Tibial artery (tissue), 4 donors: ENCODE measurements around the gene TPK1.

Experiments
- DNase-seq, 2 donors: peaks; one replicate each; pipeline ENCODE4 v3.0.0-alpha.2; 2019
- H3K27ac ChIP-seq, 2 donors: fragments of 200-600 bp; sonication (generic) in 1 of 2; 1 replicate in 1 of 2; 2 replicates in 1 of 2; pipeline ENCODE4 v1.5.1; 2018 to 2019; ENCODE audit warnings: mild to moderate bottlenecking in 1 of 2
- H3K27me3 ChIP-seq, 2 donors: fragments of 200-600 bp; sonication (generic) in 1 of 2; one replicate each; pipeline versions ENCODE4 v1.5.1 to v1.6.0; 2016 to 2019
- H3K36me3 ChIP-seq, 3 donors: fragments of 200-600 bp; sonication (generic) in 2 of 3; one replicate each; pipeline ENCODE4 v1.5.1; 2016 to 2019; ENCODE audit warnings: mild to moderate bottlenecking in 2 of 3
- H3K4me1 ChIP-seq, 4 donors: fragments of 200-600 bp; sonication (generic) in 2 of 4; 1 replicate in 3 of 4; 2 replicates in 1 of 4; pipeline ENCODE4 v1.5.1; 2016 to 2019
- H3K4me3 ChIP-seq, 2 donors: fragments of 200-600 bp; sonication (generic) in 1 of 2; 1 replicate in 1 of 2; 2 replicates in 1 of 2; pipeline ENCODE4 v1.5.1; 2018 to 2019; ENCODE audit warnings: mild to moderate bottlenecking in 2 of 2
- H3K9me3 ChIP-seq, 3 donors: fragments of 200-600 bp; sonication (generic) in 1 of 3; one replicate each; pipeline ENCODE4 v1.5.1; 2016 to 2019
- intact Hi-C: fragments of 100-400 bp; cut with DNase I; formaldehyde crosslinking; loops from one replicate; pipeline ENCODE4 v1.15.0; 2023; ENCODE audit warnings: low total_unique reads
- TF ChIP-seq, protein P1 (sequence below), 2 experiments: fragments of 200-600 bp in 1 of 2; fragments of 450-650 bp in 1 of 2; IDR thresholded peaks; one replicate each; pipeline ENCODE4 v1.5.1; 2017 to 2019; ENCODE audit warnings: antibody characterized with exemption in 2 of 2, mild to moderate bottlenecking in 1 of 2, moderate library complexity in 1 of 2

Gene TPK1

DNA sequence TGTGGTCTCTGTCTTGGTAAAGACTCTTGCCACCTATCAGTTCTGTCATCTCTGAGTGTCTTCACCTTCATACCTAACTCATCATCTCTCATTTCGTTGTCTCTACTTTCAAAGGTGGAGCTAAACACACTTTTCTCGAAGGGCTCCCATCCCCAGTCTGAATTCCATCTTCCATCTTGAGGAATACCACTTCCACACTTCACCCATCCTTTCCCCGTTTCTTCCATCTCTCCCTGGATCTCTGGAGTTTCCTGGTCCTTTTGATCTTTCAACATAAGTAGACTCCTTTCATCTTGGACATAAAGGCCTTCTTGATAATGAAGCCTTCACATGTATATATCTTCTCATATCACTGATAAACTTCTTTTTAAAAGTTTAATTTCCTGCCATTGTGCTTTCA is 311.6 kb downstream of the TPK1 start:
- Histone ChIP-seq H3K9me3 (no peaks in the 10 kb centered on the region), H3K27ac (no peak overlapping the region), H3K4me3 (no peak overlapping the region), H3K36me3 (no peaks in the 10 kb centered on the region), H3K4me1 (peaks cover 0 to 21% (median 9%) of the 10 kb centered on the region in 4 donors), H3K27me3 (no peaks in the 10 kb centered on the region)
- intact Hi-C loops: no loop called here
- DNase-seq: no peak
- TF ChIP-seq, protein P1, sequence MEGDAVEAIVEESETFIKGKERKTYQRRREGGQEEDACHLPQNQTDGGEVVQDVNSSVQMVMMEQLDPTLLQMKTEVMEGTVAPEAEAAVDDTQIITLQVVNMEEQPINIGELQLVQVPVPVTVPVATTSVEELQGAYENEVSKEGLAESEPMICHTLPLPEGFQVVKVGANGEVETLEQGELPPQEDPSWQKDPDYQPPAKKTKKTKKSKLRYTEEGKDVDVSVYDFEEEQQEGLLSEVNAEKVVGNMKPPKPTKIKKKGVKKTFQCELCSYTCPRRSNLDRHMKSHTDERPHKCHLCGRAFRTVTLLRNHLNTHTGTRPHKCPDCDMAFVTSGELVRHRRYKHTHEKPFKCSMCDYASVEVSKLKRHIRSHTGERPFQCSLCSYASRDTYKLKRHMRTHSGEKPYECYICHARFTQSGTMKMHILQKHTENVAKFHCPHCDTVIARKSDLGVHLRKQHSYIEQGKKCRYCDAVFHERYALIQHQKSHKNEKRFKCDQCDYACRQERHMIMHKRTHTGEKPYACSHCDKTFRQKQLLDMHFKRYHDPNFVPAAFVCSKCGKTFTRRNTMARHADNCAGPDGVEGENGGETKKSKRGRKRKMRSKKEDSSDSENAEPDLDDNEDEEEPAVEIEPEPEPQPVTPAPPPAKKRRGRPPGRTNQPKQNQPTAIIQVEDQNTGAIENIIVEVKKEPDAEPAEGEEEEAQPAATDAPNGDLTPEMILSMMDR (IDR thresholded peaks at IDR 0.05): no peak

DNA sequence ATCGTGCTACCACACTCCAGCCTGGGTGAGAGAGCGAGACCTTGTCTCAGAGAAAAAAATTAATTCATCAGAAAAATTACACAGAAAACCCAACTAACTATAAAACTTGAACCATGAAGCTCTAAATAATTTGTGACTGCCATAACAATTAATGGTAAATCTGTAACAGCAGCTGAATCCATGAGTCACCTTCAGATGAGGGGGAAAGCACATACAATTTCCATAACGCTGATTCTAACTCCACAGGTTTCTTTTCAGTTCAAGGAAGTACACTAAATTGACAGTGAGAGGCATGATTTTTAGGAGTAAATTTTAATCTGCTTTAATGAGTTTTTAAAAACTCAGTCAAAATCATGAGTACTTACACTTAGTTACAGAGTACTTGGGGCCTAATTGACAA is 312.2 kb downstream of the TPK1 start:
- TF ChIP-seq, protein P1 (IDR thresholded peaks at IDR 0.05): no peak
- Histone ChIP-seq H3K4me1 (peaks cover 0 to 28% (median 10%) of the 10 kb centered on the region in 4 donors), H3K27me3 (no peaks in the 10 kb centered on the region), H3K9me3 (no peaks in the 10 kb centered on the region), H3K4me3 (no peak overlapping the region), H3K36me3 (no peaks in the 10 kb centered on the region), H3K27ac (no peak overlapping the region)
- no peak for DNase-seq
- intact Hi-C loops: no loop called here

DNA sequence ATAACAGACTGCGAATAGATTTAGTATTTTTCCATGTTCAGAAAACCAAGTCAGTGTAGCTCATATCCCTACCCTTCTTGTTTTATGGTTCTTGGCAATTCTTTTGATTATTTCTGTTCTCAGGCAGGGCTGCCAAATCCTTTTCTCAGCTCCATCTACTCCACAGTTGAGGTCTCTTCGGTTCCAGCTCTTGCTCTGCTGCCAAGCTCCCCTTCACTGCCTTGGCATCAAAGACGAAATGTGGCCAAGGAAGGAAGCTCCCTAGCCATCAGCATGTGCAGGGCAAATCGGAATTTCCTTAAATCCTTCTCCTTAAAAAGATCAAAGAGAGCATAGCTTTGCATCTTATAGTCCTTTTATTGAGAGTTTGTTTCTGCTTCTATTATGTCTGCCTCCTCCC is 315.9 kb downstream of the TPK1 start:
- Histone ChIP-seq H3K27me3 (no peaks in the 10 kb centered on the region), H3K27ac (no peak overlapping the region), H3K9me3 (no peaks in the 10 kb centered on the region), H3K4me1 (peaks cover 0 to 29% (median 10%) of the 10 kb centered on the region in 4 donors), H3K4me3 (no peak overlapping the region), H3K36me3 (no peaks in the 10 kb centered on the region)
- intact Hi-C loops: no loop called here
- TF ChIP-seq, protein P1 (IDR thresholded peaks at IDR 0.05): no peak
- no peak for DNase-seq

DNA sequence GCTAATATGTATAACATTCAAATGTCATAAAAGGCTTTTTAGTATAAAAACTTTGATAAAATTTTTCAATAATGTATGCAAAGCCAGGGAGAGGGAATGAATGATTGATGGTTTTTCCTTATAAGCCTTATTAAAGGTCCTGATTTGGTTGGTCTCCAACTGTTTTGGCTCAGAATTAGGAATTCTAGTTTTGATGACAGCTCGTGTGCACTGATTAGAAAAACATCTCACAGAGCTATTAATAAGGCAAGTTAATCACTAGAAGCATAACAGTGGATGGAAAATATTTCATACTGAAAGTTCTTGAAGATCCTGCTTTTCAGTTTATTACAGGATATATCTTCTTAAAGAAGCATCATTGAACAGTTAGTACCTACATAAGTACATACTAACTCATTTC is 317.5 kb downstream of the TPK1 start:
- no peaks in the 10 kb centered on the region for H3K9me3 ChIP-seq
- intact Hi-C loops: no loop called here
- H3K27me3 ChIP-seq: no peaks in the 10 kb centered on the region
- peaks cover 0 to 29% (median 10%) of the 10 kb centered on the region in 4 donors for H3K4me1 ChIP-seq
- H3K27ac ChIP-seq: no peak overlapping the region
- no peaks in the 10 kb centered on the region for H3K36me3 ChIP-seq
- no peak for DNase-seq
- no peak overlapping the region for H3K4me3 ChIP-seq
- TF ChIP-seq, protein P1 (IDR thresholded peaks at IDR 0.05): no peak

DNA sequence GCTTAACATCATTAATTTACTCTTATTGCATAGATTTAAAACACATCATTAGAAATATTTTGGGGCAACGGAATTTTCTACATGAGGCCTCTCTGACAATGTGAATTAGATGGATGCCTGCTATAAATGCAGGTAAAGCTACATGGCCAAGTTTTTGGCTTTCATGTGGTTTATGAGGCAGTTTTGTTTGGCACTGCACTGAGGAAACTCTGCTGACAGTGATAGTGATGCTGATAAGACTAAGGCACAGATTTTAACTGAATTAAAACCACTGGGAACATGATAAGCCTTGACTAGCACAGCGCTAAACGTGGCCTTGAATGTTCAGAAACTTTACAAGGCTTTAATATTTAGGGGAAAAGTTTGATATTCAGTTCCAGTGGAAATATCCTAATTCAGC is 318.1 kb downstream of the TPK1 start:
- TF ChIP-seq, protein P1 (IDR thresholded peaks at IDR 0.05): no peak
- Histone ChIP-seq H3K4me1 (peaks cover 0 to 29% (median 10%) of the 10 kb centered on the region in 4 donors), H3K27me3 (no peaks in the 10 kb centered on the region), H3K4me3 (no peak overlapping the region), H3K27ac (no peak overlapping the region), H3K36me3 (no peaks in the 10 kb centered on the region), H3K9me3 (no peaks in the 10 kb centered on the region)
- no peak for DNase-seq
- intact Hi-C loops: no loop called here
